ENCODE measurements around the gene ARMC3.

ARMC3 gene

GRCh38 chr10:22927661-22928403, at the start of gene ARMC3:
Gene ARMC3, plus strand, starts transcription at chr10:22928053. Its CDS starts 3,944 bp downstream, at chr10:22931997.
- TF ChIP-seq SNAI2 (CRISPR knock-in tag; IDR thresholded peaks at IDR 0.05) (no peak), OSR1 (CRISPR knock-in tag; IDR thresholded peaks at IDR 0.05) (no peak), ARNTL (CRISPR knock-in tag; IDR thresholded peaks at IDR 0.05; ENCODE audit: borderline replicate concordance, low read depth) (no peak), PATZ1 (CRISPR knock-in tag; IDR thresholded peaks at IDR 0.05; ENCODE audit: borderline replicate concordance) (no peak), PPARA (CRISPR knock-in tag; IDR thresholded peaks at IDR 0.05; ENCODE audit: borderline replicate concordance) (no peak), ZNF70 (CRISPR knock-in tag; IDR thresholded peaks at IDR 0.05) (no peak), ZC3H10 (CRISPR knock-in tag; IDR thresholded peaks at IDR 0.05) (no peak), ZNF565 (CRISPR knock-in tag; conservative IDR thresholded peaks at IDR 0.05; ENCODE audit: low read depth) (no peak), ZFP30 (CRISPR knock-in tag; IDR thresholded peaks at IDR 0.05) (no peak), BACH2 (CRISPR knock-in tag; IDR thresholded peaks at IDR 0.05; ENCODE audit: borderline replicate concordance) (no peak), ISL1 (CRISPR knock-in tag; IDR thresholded peaks at IDR 0.05) (no peak), CSRNP3 (CRISPR knock-in tag; IDR thresholded peaks at IDR 0.05) (no peak), TSHZ2 (CRISPR knock-in tag; IDR thresholded peaks at IDR 0.05) (no peak), CSDC2 (CRISPR knock-in tag; IDR thresholded peaks at IDR 0.05) (no peak), TCF4 (CRISPR knock-in tag; IDR thresholded peaks at IDR 0.05; ENCODE audit: borderline replicate concordance) (no peak), POU6F1 (CRISPR knock-in tag; IDR thresholded peaks at IDR 0.05; ENCODE audit: borderline replicate concordance, low read depth) (no peak), ZNF8 (CRISPR knock-in tag; IDR thresholded peaks at IDR 0.05) (no peak)
- TF ChIP-seq, protein P1, sequence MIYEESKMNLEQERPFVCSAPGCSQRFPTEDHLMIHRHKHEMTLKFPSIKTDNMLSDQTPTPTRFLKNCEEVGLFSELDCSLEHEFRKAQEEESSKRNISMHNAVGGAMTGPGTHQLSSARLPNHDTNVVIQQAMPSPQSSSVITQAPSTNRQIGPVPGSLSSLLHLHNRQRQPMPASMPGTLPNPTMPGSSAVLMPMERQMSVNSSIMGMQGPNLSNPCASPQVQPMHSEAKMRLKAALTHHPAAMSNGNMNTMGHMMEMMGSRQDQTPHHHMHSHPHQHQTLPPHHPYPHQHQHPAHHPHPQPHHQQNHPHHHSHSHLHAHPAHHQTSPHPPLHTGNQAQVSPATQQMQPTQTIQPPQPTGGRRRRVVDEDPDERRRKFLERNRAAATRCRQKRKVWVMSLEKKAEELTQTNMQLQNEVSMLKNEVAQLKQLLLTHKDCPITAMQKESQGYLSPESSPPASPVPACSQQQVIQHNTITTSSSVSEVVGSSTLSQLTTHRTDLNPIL (CRISPR knock-in tag; IDR thresholded peaks at IDR 0.05; ENCODE audit: low read depth), result no peak
- peak; percentile 97 for ATAC-seq

- ATAC-seq, result no peak
- TF ChIP-seq TOX (CRISPR knock-in tag; IDR thresholded peaks at IDR 0.05; ENCODE audit: borderline replicate concordance), result no peak
- no peak for TF ChIP-seq CSRNP3 (CRISPR knock-in tag; IDR thresholded peaks at IDR 0.05)
- no peak for TF ChIP-seq SNAI2 (CRISPR knock-in tag; IDR thresholded peaks at IDR 0.05)
- TF ChIP-seq ZC3H10 (CRISPR knock-in tag; IDR thresholded peaks at IDR 0.05), result no peak
- TF ChIP-seq ISL1 (CRISPR knock-in tag; IDR thresholded peaks at IDR 0.05), result no peak
- TF ChIP-seq ZNF70 (CRISPR knock-in tag; IDR thresholded peaks at IDR 0.05), result no peak
- no peak for TF ChIP-seq ARNTL (CRISPR knock-in tag; IDR thresholded peaks at IDR 0.05; ENCODE audit: borderline replicate concordance, low read depth)
- no peak for TF ChIP-seq OSR1 (CRISPR knock-in tag; IDR thresholded peaks at IDR 0.05)
- TF ChIP-seq ZNF565 (CRISPR knock-in tag; conservative IDR thresholded peaks at IDR 0.05; ENCODE audit: low read depth), result no peak
- TF ChIP-seq, protein P1 (CRISPR knock-in tag; IDR thresholded peaks at IDR 0.05; ENCODE audit: low read depth), result no peak
- no peak for TF ChIP-seq TCF4 (CRISPR knock-in tag; IDR thresholded peaks at IDR 0.05; ENCODE audit: borderline replicate concordance)
- no peak for TF ChIP-seq ZFP30 (CRISPR knock-in tag; IDR thresholded peaks at IDR 0.05)
- no peak for TF ChIP-seq CSDC2 (CRISPR knock-in tag; IDR thresholded peaks at IDR 0.05)
Observed at GRCh38 chr10:22891797-22892196, 36.1 kb upstream of the ARMC3 start.
